ENCODE data around the gene HUS1B. TPM values are rescaled to one million over a fixed set of nuclear protein-coding genes. Genes with fewer than 3 reads are reported as not detected.

HUS1B gene
- total RNA-seq, 1 donor from 2014 or later = 1.8 TPM

- peaks cover 13% of the 10 kb centered on the region for H3K4me1 Mint-ChIP-seq (ENCODE audit: unreplicated experiment)
- H3K27ac Mint-ChIP-seq (ENCODE audit: unreplicated experiment) = no peak overlapping the region
- H3K4me3 Mint-ChIP-seq (ENCODE audit: unreplicated experiment) = no peak overlapping the region
- no peak for DNase-seq (ENCODE audit: extremely low spot score, unreplicated experiment)
- peaks cover 37% of the 10 kb centered on the region for H3K36me3 Mint-ChIP-seq (ENCODE audit: unreplicated experiment)
- no peaks in the 10 kb centered on the region for H3K27me3 Mint-ChIP-seq (ENCODE audit: unreplicated experiment)
- no peaks in the 10 kb centered on the region for H3K9me3 Mint-ChIP-seq (ENCODE audit: unreplicated experiment)
- no peak for TF ChIP-seq CTCF (IDR thresholded peaks at IDR 0.05)
Measured at GRCh38 chr6:606829-607379, 50.0 kb downstream of the HUS1B start.

Other genes starting within 250 kb of the HUS1B start
- gene EXOC2, start 36.0 kb upstream of the HUS1B start, total RNA-seq = 29.9 and 30.1 TPM in 2 replicates

Data from osteocyte (in vitro differentiated cells).